Peyer's patch (tissue), 4 donors: ENCODE data around the gene C10orf67.

Source experiments
- POLR2A ChIP-seq, 2 donors: fragments of 450-650 bp; IDR thresholded peaks; one replicate each; pipeline ENCODE4 v1.5.1; 2017; ENCODE audit warnings: antibody characterized with exemption in 2 of 2, mild to moderate bottlenecking in 2 of 2, moderate library complexity in 2 of 2
- TF ChIP-seq, protein P1 (sequence below), 6 experiments: fragments of 450-650 bp in 4 of 6; fragments of 200-600 bp in 2 of 6; sonication (generic) in 1 of 6; IDR thresholded peaks; one replicate each; pipeline ENCODE4 v1.5.1; 2017 to 2019; ENCODE audit warnings: antibody characterized with exemption in 6 of 6, mild to moderate bottlenecking in 3 of 6, moderate library complexity in 1 of 6

DNA sequence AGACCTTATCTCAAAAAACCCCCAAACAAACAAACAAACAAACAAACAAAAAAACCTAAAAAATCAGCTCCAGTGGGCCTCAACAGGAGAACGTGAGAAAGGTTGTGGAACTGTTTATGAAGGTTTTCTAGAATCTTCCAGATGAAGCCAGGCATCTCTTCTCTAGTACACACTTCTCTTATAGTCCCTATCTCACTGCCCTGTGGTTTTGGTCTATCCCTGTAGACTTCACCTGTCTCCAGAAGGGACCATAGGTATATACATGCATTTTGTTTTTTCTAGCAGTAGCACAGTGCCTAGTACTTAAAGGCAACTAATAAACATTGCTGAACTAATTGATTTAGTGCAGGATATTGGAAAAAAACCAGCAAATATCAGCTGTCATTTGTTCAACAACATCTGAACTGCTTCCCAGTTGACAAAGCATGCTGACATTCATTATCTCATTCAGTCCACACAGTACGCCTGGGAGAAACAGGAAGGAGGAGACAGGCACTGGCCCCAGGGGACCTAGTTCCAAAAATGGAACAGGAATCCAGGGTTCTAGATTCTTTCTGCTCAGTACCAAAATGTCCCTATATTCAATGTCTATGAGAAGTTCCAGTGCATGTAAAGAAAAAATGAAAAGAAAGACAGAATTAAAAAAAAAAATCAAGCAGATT is 59.8 kb downstream of the C10orf67 start:
- TF ChIP-seq, protein P1, sequence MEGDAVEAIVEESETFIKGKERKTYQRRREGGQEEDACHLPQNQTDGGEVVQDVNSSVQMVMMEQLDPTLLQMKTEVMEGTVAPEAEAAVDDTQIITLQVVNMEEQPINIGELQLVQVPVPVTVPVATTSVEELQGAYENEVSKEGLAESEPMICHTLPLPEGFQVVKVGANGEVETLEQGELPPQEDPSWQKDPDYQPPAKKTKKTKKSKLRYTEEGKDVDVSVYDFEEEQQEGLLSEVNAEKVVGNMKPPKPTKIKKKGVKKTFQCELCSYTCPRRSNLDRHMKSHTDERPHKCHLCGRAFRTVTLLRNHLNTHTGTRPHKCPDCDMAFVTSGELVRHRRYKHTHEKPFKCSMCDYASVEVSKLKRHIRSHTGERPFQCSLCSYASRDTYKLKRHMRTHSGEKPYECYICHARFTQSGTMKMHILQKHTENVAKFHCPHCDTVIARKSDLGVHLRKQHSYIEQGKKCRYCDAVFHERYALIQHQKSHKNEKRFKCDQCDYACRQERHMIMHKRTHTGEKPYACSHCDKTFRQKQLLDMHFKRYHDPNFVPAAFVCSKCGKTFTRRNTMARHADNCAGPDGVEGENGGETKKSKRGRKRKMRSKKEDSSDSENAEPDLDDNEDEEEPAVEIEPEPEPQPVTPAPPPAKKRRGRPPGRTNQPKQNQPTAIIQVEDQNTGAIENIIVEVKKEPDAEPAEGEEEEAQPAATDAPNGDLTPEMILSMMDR (IDR thresholded peaks at IDR 0.05), result no peak
- TF ChIP-seq POLR2A (IDR thresholded peaks at IDR 0.05), result no peak
